NK-92 (cell line): ENCODE measurements around the gene CEMIP.
"Not testable (repeated sequence)": the region's sequence is repeated elsewhere in the genome, so short reads cannot be mapped to it uniquely, and the experiment has no call there.

ENCODE experiments used
- DNase-seq: peaks from one replicate; lab custom pipeline; 2025; ENCODE audit not compliant: unreplicated experiment; lab: John Stamatoyannopoulos, UW

Gene CEMIP

GRCh38 chr15:80945605-80946004, 166.4 kb downstream of the CEMIP start:
- DNase-seq: no peak

DNA sequence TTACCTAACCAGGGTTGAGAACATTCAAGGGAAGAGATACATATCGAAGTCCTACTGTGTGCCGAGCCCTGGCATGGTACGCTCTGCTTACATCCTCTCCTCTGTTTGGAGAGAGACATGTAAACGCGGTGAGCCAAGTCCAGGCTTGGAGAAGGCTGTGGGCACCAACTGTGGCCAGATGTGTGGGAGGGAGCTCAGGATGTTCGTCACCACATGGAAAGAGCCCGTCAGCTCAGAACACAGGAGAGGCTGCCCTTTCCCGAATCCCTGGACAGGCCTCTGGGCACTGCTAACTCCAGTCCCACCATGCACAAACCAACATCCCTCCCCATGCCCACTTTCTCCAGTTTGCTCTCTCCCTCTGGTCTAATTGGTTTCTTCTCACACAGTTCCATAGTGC, 167.4 kb downstream of the CEMIP start:
- DNase-seq: no peak

DNA sequence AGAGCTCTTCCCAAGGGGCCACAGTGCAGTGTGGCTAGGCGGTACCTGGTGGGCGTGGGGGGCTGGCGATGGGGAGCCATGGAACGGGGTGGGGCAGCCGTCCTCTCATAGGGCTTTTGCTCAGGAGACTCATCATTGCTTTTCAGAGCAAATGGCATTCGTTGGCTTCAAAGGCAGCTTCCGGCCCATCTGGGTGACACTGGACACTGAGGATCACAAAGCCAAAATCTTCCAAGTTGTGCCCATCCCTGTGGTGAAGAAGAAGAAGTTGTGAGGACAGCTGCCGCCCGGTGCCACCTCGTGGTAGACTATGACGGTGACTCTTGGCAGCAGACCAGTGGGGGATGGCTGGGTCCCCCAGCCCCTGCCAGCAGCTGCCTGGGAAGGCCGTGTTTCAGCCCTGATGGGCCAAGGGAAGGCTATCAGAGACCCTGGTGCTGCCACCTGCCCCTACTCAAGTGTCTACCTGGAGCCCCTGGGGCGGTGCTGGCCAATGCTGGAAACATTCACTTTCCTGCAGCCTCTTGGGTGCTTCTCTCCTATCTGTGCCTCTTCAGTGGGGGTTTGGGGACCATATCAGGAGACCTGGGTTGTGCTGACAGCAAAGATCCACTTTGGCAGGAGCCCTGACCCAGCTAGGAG, 169.6 kb downstream of the CEMIP start:
- no peak for DNase-seq

DNA sequence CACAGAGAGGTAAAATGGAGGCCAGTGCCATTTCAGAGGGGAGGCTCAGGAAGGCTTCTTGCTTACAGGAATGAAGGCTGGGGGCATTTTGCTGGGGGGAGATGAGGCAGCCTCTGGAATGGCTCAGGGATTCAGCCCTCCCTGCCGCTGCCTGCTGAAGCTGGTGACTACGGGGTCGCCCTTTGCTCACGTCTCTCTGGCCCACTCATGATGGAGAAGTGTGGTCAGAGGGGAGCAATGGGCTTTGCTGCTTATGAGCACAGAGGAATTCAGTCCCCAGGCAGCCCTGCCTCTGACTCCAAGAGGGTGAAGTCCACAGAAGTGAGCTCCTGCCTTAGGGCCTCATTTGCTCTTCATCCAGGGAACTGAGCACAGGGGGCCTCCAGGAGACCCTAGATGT, 170.6 kb downstream of the CEMIP start:
- DNase-seq: no peak

DNA sequence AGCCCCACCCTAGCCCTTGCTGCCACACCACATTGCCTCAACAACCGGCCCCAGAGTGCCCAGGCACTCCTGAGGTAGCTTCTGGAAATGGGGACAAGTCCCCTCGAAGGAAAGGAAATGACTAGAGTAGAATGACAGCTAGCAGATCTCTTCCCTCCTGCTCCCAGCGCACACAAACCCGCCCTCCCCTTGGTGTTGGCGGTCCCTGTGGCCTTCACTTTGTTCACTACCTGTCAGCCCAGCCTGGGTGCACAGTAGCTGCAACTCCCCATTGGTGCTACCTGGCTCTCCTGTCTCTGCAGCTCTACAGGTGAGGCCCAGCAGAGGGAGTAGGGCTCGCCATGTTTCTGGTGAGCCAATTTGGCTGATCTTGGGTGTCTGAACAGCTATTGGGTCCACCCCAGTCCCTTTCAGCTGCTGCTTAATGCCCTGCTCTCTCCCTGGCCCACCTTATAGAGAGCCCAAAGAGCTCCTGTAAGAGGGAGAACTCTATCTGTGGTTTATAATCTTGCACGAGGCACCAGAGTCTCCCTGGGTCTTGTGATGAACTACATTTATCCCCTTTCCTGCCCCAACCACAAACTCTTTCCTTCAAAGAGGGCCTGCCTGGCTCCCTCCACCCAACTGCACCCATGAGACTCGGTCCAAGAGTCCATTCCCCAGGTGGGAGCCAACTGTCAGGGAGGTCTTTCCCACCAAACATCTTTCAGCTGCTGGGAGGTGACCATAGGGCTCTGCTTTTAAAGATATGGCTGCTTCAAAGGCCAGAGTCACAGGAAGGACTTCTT, 171.3 kb downstream of the CEMIP start:
- DNase-seq: no peak

DNA sequence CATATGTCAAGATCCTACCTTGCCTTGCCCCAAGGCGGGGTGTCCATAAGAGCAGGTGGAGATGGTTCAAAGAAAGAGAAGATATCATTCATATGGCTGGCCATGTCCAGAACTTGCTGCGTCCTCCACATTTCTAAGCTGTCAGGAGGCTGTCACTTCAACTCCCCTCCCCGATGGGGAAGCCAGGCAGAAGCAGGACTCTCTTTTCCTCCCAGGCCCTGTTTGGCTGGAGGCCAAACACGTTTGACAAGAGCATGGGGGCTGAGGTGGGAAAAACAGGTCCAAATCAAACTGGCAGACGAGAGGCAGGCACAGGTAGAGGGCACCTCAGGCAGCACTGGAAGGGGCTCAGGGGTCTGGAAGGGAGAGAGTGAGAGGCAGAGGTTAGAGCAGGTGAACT, 172.8 kb downstream of the CEMIP start:
- no peak for DNase-seq

DNA sequence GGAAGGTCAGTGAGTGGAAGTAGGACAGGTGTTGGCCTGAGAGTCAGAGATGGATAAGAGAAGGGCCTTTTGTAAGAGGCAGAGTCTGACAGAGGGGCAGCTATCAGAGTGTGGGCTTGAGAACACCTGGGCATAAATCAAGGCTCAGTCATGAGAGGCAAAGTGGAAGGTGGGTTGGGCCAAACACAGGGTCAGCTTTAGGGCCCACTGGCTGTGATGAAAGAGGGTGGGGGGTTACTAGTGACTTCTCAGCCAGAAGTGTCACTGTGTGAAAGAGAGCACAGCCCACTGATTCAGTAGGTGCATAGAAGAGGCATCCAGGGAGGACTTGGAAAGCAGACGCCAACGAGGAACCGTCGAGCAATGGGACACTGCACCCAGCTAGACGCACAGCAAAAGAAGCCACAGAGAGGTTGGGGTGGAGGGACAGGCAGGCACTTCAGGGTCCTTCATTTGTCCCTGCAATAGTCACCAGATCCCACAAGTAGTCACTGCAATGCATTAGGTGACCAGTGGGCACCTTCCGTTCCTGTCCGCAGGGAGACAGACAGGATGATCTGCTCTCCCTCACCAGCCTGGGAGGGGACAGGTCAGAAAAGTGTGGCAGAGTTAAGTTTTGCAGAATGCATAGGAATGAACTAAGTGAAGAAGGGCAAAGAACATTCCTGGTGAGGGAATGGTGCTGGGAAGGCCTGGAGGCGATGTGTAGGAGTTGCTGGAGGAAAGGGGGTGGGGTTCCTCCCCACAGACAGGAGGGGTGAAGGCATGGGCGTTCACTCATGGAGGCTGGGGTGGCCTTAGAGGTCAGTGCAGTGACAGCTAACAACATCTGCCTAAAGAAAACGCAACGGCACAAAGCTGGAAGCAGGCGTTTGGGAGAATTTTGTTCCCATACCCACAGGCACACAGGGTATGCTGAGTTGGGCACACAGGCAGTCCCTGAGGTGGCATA, 174.1 kb downstream of the CEMIP start:
- no peak for DNase-seq

GRCh38 chr15:80953953-80954778, 175.0 kb downstream of the CEMIP start:
- no peak for DNase-seq

- DNase-seq: not testable (repeated sequence)
Measured at GRCh38 chr15:80955571-80956452, 176.6 kb downstream of the CEMIP start.

DNA sequence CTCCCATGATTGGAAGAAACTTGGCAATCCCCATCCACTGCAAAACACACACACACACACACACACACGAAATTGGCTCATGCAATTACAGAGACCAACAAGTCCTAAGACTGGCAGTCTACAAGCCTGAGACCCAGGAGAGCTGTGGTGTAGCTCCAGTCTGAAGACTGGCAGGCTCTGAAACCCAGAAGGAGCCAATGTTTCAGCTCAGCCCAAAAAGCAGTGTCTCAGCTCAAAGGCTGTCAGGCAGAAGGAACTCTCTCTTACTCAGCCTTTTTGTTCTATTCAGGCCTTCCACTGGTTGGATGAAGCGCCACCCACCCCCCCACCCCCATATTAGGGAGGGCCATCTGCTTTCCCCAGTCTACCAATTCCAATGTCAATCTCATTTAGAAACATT, 178.4 kb downstream of the CEMIP start:
- no peak for DNase-seq

GRCh38 chr15:80957976-80958375, 178.8 kb downstream of the CEMIP start:
- no peak for DNase-seq

- no peak for DNase-seq
Measured at GRCh38 chr15:80958818-80959495, 179.8 kb downstream of the CEMIP start.

- not testable (repeated sequence) for DNase-seq
Measured at GRCh38 chr15:80965454-80965853, 186.3 kb downstream of the CEMIP start.

- no peak for DNase-seq
Measured at GRCh38 chr15:80966431-80967197, 187.4 kb downstream of the CEMIP start.

DNA sequence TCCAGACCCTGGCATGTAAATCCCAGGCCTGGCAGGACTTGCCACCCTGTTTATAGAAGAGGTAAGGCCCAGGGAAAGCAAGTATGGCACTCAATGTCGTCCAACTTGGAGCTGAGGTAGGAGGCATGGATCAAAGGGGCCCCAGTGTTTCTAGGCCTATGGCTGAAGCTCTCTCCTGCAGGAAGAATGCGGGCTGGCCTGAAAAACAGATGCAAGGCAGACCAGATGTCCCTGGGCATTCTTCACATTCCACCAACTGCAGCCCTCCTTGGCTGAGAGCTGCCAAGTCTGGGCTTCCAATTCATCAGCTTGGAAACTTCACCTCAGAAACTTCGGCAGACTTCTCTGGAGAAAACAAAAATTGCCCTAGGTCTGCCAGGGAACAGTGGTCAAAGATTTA, 188.3 kb downstream of the CEMIP start:
- DNase-seq: no peak

DNA sequence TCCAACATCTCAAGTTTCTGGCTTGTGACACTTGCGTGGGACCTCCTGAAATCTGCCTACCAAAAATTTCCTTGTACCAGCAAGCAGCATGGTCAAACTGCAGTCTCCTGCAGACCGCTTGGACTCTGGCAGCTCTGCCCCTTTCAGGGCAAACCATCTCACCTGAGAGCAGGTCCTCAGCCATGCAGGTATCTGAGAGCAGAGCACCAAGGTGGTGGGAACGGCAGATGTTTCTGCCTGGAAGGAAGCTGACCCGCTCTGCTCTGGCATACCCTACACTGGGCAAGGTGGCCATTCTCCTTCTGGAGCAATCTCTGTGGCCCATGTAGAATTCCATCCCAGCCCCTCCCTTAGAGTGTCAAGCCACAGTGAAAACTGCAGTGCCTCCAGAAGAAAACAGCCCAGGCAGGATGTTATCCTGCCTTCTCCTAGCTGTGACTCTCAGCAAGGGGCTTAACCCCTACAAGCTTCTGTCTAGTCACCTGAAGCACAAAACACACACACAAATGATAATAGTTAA, 188.9 kb downstream of the CEMIP start:
- no peak for DNase-seq

- DNase-seq: no peak
Measured at GRCh38 chr15:80969316-80969715, 190.1 kb downstream of the CEMIP start.

DNA sequence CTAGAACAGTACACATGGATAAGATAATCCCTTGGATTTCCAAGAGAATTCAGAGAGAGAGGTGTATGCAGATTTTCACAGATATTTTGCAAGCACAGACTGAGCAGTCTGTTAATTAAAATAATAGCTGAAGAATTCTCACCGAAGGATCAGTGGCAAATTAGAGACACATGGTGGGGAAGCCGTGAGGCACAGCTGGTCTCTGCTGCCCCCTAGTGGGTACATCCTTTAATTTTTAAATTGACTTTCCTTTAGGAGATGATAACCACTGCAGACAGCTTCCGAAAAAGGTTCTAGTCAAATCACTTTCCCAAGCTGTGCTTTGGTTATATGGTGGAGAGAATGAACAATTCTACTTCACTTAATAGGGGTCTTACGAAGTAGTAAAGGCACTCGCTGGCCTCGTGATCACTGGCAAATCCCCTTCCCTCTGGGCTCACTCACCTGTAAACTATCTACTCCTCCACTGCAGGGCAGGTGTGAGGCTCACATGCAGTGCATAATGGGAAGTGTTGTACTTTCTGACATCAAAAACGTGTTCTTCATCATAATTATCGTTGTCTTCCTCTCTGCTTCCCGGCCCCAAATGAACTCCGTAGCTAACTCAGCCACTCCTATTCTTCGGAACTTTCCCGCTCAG, 191.0 kb downstream of the CEMIP start:
- DNase-seq: no peak
